GM23338 (cell line): ENCODE results near the gene RAB22A. TPM values are rescaled to one million over a fixed set of nuclear protein-coding genes. Genes with fewer than 3 reads are reported as not detected.

ENCODE experiments used
- ATAC-seq: fragments of 200-7000 bp; cut with Tn5 transposase; 3 replicates; pipeline ENCODE4 v1.9.1; 2020
- DNase-seq: peaks from one replicate; pipeline ENCODE4 v3.0.0-alpha.2; 2015; ENCODE audit warnings: low spot score
- H2AFZ ChIP-seq: fragments of 200-600 bp; sonication (generic); 2 replicates; pipeline ENCODE4 v1.8.0; 2016; ENCODE audit warnings: antibody characterized with exemption, mild to moderate bottlenecking, moderate library complexity
- H3F3A ChIP-seq: fragments of 200-600 bp; sonication (generic); replicated peaks from 2 replicates; pipeline ENCODE4 v1.8.0; 2017; ENCODE audit warnings: antibody characterized with exemption, mixed run types, low read depth
- H3K27ac ChIP-seq: fragments of 200-600 bp; sonication (generic); 2 replicates; pipeline ENCODE4 v1.6.1; 2016; ENCODE audit warnings: low read depth
- H3K27me3 ChIP-seq: fragments of 200-600 bp; sonication (generic); 2 replicates; pipeline ENCODE4 v1.8.0; 2016; ENCODE audit warnings: mild to moderate bottlenecking, mixed run types, moderate library complexity; ENCODE audit not compliant: insufficient read depth
- H3K36me3 ChIP-seq: fragments of 200-600 bp; sonication (generic); 2 replicates; pipeline ENCODE4 v1.8.0; 2016; ENCODE audit warnings: mild to moderate bottlenecking; ENCODE audit not compliant: insufficient read depth
- H3K4me1 ChIP-seq: fragments of 200-600 bp; sonication (generic); 2 replicates; pipeline ENCODE4 v1.8.0; 2016; ENCODE audit warnings: mild to moderate bottlenecking, moderate library complexity; ENCODE audit not compliant: insufficient read depth
- H3K4me2 ChIP-seq: fragments of 200-600 bp; sonication (generic); 2 replicates; pipeline ENCODE4 v1.7.1; 2017; ENCODE audit warnings: mixed run types
- H3K4me3 ChIP-seq: fragments of 200-600 bp; sonication (generic); 2 replicates; pipeline ENCODE4 v1.6.1; 2016; ENCODE audit warnings: mixed run types
- H3K79me2 ChIP-seq: fragments of 200-600 bp; sonication (generic); replicated peaks from 2 replicates; pipeline ENCODE4 v1.8.0; 2017; ENCODE audit warnings: mild to moderate bottlenecking; ENCODE audit not compliant: insufficient read depth
- H3K9me2 ChIP-seq: fragments of 200-600 bp; sonication (generic); 2 replicates; pipeline ENCODE4 v1.8.0; 2017; ENCODE audit not compliant: insufficient read depth
- H4K20me1 ChIP-seq: fragments of 200-600 bp; sonication (generic); replicated peaks from 2 replicates; pipeline ENCODE4 v1.8.0; 2017; ENCODE audit warnings: mild to moderate bottlenecking; ENCODE audit not compliant: insufficient read depth
- H3K27ac Mint-ChIP-seq: 2 replicates; pipeline ENCODE4 v1.8.0; 2020; ENCODE audit warnings: inconsistent platforms, mild to moderate bottlenecking, moderate library complexity, mixed read lengths
- H3K27me3 Mint-ChIP-seq: 3 replicates; pipeline ENCODE4 v1.8.0; 2022; ENCODE audit warnings: low read depth, mild to moderate bottlenecking, moderate library complexity, mixed read lengths, inconsistent platforms; ENCODE audit not compliant: insufficient read depth, poor library complexity
- H3K36me3 Mint-ChIP-seq: 3 replicates; pipeline ENCODE4 v1.8.0; 2021; ENCODE audit warnings: low read depth, mild to moderate bottlenecking, inconsistent platforms, moderate library complexity, mixed read lengths
- H3K4me1 Mint-ChIP-seq: 3 replicates; pipeline ENCODE4 v1.8.0; 2020; ENCODE audit warnings: mild to moderate bottlenecking, inconsistent platforms, mixed read lengths
- H3K4me3 Mint-ChIP-seq: 3 replicates; pipeline ENCODE4 v1.8.0; 2021; ENCODE audit warnings: moderate library complexity, mild to moderate bottlenecking, inconsistent platforms, mixed read lengths
- H3K9me3 Mint-ChIP-seq: 3 replicates; pipeline ENCODE4 v1.8.0; 2020; ENCODE audit warnings: moderate library complexity, mild to moderate bottlenecking, inconsistent platforms, mixed read lengths
- CTCF ChIP-seq, 2 experiments: fragments of 200-600 bp in 1 of 2; sonication (generic) in 1 of 2; conservative IDR thresholded peaks; 2 replicates each; pipeline versions ENCODE4 v1.5.1 to v1.6.1; 2016 to 2017; ENCODE audit warnings: antibody characterized with exemption in 2 of 2, low read depth in 2 of 2, mild to moderate bottlenecking in 2 of 2, moderate library complexity in 1 of 2
- ETS1 ChIP-seq: IDR thresholded peaks from 2 replicates; pipeline ENCODE4 v1.6.1; 2016; ENCODE audit warnings: antibody characterized with exemption
- EZH2 ChIP-seq: fragments of 200-600 bp; sonication (generic); IDR thresholded peaks from one replicate; pipeline ENCODE4 v1.8.0; 2017; ENCODE audit warnings: antibody characterized with exemption, mild to moderate bottlenecking, low read depth; ENCODE audit not compliant: unreplicated experiment
- JUNB ChIP-seq: IDR thresholded peaks from one replicate; pipeline ENCODE4 v1.6.1; 2016; ENCODE audit warnings: antibody characterized with exemption; ENCODE audit not compliant: unreplicated experiment
- NANOG ChIP-seq: IDR thresholded peaks from 2 replicates; pipeline ENCODE4 v1.6.1; 2016; ENCODE audit warnings: antibody characterized with exemption, borderline replicate concordance
- REST ChIP-seq: IDR thresholded peaks from one replicate; pipeline ENCODE4 v1.6.1; 2018; ENCODE audit warnings: antibody characterized with exemption; ENCODE audit not compliant: unreplicated experiment
- ZNF114 ChIP-seq: fragments of 250-450 bp; sonication (Bioruptor Pico); IDR thresholded peaks from 2 replicates; pipeline ENCODE4 v1.5.0; 2020; ENCODE audit warnings: mild to moderate bottlenecking, moderate library complexity
- ZNF331 ChIP-seq: fragments of 250-450 bp; sonication (Bioruptor Pico); IDR thresholded peaks from 2 replicates; pipeline ENCODE4 v1.5.0; 2020; ENCODE audit warnings: low read depth, mild to moderate bottlenecking, moderate library complexity
- ZNF462 ChIP-seq: fragments of 250-450 bp; sonication (Bioruptor Pico); IDR thresholded peaks from 2 replicates; pipeline ENCODE4 v1.5.0; 2020; ENCODE audit warnings: mild to moderate bottlenecking, moderate library complexity
- polyA plus RNA-seq: library from polyadenylated mRNA; unstranded; fragments of >200 nt; fragmentation: Nextera tagmentation; extraction: Ambion mirVana; gene quantifications from 2 replicates; pipeline ENCODE4 v1.2.1, GENCODE V29; 2016
- total RNA-seq: library from RNA; depleted of rRNA; stranded (reverse); fragments of >200 nt; shearing (Covaris generic); gene quantifications from 2 replicates; pipeline ENCODE4 v1.2.3, GENCODE V29; 2014

Gene RAB22A
- total and polyA plus RNA-seq, 2 experiments from 2014 or later = 3.3 to 6.8 TPM

GRCh38 chr20:58321205-58321604 is 11.7 kb downstream of the RAB22A start:
- H3K4me1 Mint-ChIP-seq = no peaks in the 10 kb centered on the region
- no peak overlapping the region for H3K4me3 Mint-ChIP-seq
- no peaks in the 10 kb centered on the region; the same call in 1 of the 2 replicates for H3K4me1 ChIP-seq
- no peaks in the 10 kb centered on the region; the same call in 2 of the 3 replicates for H3K9me3 Mint-ChIP-seq
- no peaks in the 10 kb centered on the region for H3K27me3 ChIP-seq
- H3K36me3 ChIP-seq = no peaks in the 10 kb centered on the region
- DNase-seq = no peak
- no peaks in the 10 kb centered on the region for H3K9me2 ChIP-seq
- no peak overlapping the region for H3K27ac Mint-ChIP-seq
- peaks cover 7% of the 10 kb centered on the region; the same call in 1 of the 2 replicates for H4K20me1 ChIP-seq
- H3K36me3 Mint-ChIP-seq = peaks cover 14% of the 10 kb centered on the region
- no peaks in the 10 kb centered on the region for H3F3A ChIP-seq
- no peak overlapping the region for H3K4me3 ChIP-seq
- no peak overlapping the region for H3K27ac ChIP-seq
- H3K79me2 ChIP-seq = peaks cover 60% of the 10 kb centered on the region
- no peak overlapping the region for H2AFZ ChIP-seq
- no peak for TF ChIP-seq CTCF (conservative IDR thresholded peaks at IDR 0.05; ENCODE audit: low read depth in 2 of 2)
- TF ChIP-seq JUNB = no peak
- TF ChIP-seq EZH2 = no peak
- no peak for TF ChIP-seq ZNF331
- TF ChIP-seq ETS1 = no peak
- TF ChIP-seq ZNF462 = no peak
- no peak for TF ChIP-seq REST
- no peak for TF ChIP-seq NANOG
- TF ChIP-seq ZNF114 (CRISPR knock-in tag) = no peak
- ATAC-seq = no peak
- no peak overlapping the region for H3K4me2 ChIP-seq
- no peaks in the 10 kb centered on the region for H3K27me3 Mint-ChIP-seq
